GM23248 (cell line): ENCODE measurements around the gene VWF. TPM values are rescaled to one million over a fixed set of nuclear protein-coding genes. Genes with fewer than 3 reads are reported as not detected.

ENCODE experiments used
- DNase-seq: peaks from one replicate; pipeline ENCODE4 v3.0.0-alpha.2; 2015
- H2AFZ ChIP-seq: fragments of 200-600 bp; sonication (generic); 2 replicates; pipeline ENCODE4 v1.6.1; 2016; ENCODE audit warnings: antibody characterized with exemption
- H3F3A ChIP-seq: fragments of 200-600 bp; sonication (generic); 2 replicates; pipeline ENCODE4 v1.6.1; 2016; ENCODE audit warnings: mild to moderate bottlenecking, antibody characterized with exemption, mixed run types; ENCODE audit not compliant: insufficient read depth
- H3K27ac ChIP-seq: fragments of 200-600 bp; sonication (generic); 2 replicates; pipeline ENCODE4 v1.5.1; 2016; ENCODE audit warnings: mild to moderate bottlenecking
- H3K27me3 ChIP-seq: fragments of 200-600 bp; sonication (generic); replicated peaks from 2 replicates; pipeline ENCODE4 v1.6.1; 2016; ENCODE audit warnings: mild to moderate bottlenecking; ENCODE audit not compliant: insufficient read depth
- H3K36me3 ChIP-seq: fragments of 200-600 bp; sonication (generic); 2 replicates; pipeline ENCODE4 v1.6.1; 2016; ENCODE audit warnings: low read depth, mild to moderate bottlenecking
- H3K4me1 ChIP-seq: fragments of 200-600 bp; sonication (generic); 2 replicates; pipeline ENCODE4 v1.6.1; 2016; ENCODE audit warnings: mild to moderate bottlenecking; ENCODE audit not compliant: insufficient read depth
- H3K4me2 ChIP-seq: fragments of 200-600 bp; sonication (generic); one replicate; pipeline ENCODE4 v1.6.1; 2016; ENCODE audit warnings: mild to moderate bottlenecking; ENCODE audit not compliant: unreplicated experiment
- H3K4me3 ChIP-seq: fragments of 200-600 bp; sonication (generic); 2 replicates; pipeline ENCODE4 v1.5.1; 2016; ENCODE audit warnings: mild to moderate bottlenecking
- H3K79me2 ChIP-seq: fragments of 200-600 bp; sonication (generic); 2 replicates; pipeline ENCODE4 v1.6.1; 2016; ENCODE audit warnings: mild to moderate bottlenecking; ENCODE audit not compliant: insufficient read depth
- H3K9ac ChIP-seq: fragments of 200-600 bp; sonication (generic); 2 replicates; pipeline ENCODE4 v1.6.1; 2016; ENCODE audit warnings: mild to moderate bottlenecking
- H3K9me2 ChIP-seq: fragments of 200-600 bp; sonication (generic); 2 replicates; pipeline ENCODE4 v1.6.1; 2016; ENCODE audit warnings: mixed run types, mild to moderate bottlenecking, moderate library complexity; ENCODE audit not compliant: insufficient read depth
- H3K9me3 ChIP-seq: fragments of 200-600 bp; sonication (generic); one replicate; pipeline ENCODE4 v1.6.1; 2017; ENCODE audit warnings: low read depth
- H4K20me1 ChIP-seq: fragments of 200-600 bp; sonication (generic); 2 replicates; pipeline ENCODE4 v1.6.0; 2016; ENCODE audit not compliant: insufficient read depth
- EZH2 ChIP-seq: fragments of 200-600 bp; sonication (generic); IDR thresholded peaks from 2 replicates; pipeline ENCODE4 v1.6.1; 2018; ENCODE audit warnings: antibody characterized with exemption, mild to moderate bottlenecking; ENCODE audit not compliant: insufficient read depth, poor library complexity, severe bottlenecking
- EZH2phosphoT487 ChIP-seq: fragments of 200-600 bp; sonication (generic); IDR thresholded peaks from 2 replicates; pipeline ENCODE4 v1.6.1; 2018; ENCODE audit warnings: antibody characterized with exemption, moderate library complexity, mild to moderate bottlenecking, low read depth; ENCODE audit not compliant: insufficient read depth
- WGBS, 2 experiments: methylation state at CpG; one replicate each; pipeline ENCODE4 v1.1.6; 2015 to 2017; ENCODE audit warnings: low lambda C conversion rate in 2 of 2, low coverage in 1 of 2; ENCODE audit errors: missing lambda C conversion rate in 2 of 2; 5-methylcytosine and 5-hydroxymethylcytosine counted together
- in situ Hi-C: fragments of 300-500 bp; cut with MboI; formaldehyde crosslinking; loops from 2 replicates; pipeline ENCODE4 v1.15.0; 2020
- polyA plus RNA-seq: library from polyadenylated mRNA; unstranded; fragments of >200 nt; fragmentation: Nextera tagmentation; extraction: Ambion mirVana; gene quantifications from 2 replicates; pipeline ENCODE4 v1.2.1, GENCODE V29; 2016
- total RNA-seq: library from RNA; depleted of rRNA; stranded (reverse); fragments of >200 nt; shearing (Covaris generic); gene quantifications from 2 replicates; pipeline ENCODE4 v1.2.3, GENCODE V29; 2014

VWF gene
- total and polyA plus RNA-seq, 2 experiments from 2014 or later = 0.14 TPM; not detected in 1

DNA sequence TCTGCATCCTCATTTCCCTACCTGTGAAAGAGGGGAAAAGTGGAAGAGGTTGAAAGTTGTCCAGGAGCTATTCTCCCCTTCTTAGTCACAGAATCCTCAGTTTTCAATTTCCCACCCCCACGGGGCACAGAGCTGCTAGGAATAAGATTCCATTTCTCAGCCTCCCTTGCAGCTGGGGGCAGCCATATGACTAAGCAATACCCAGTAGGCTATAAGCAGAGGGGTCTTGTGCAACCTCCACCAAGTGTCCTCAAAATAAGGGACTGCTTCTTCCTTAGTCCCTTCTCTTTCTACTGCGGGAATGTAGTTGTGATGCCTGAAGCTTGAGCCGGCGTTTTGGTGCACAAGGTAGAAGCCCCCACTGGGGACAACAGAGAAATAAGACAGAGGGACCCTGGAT is 40.9 kb downstream of the VWF start:
- no peak overlapping the region for H3K9ac ChIP-seq
- no peaks in the 10 kb centered on the region for H3K9me2 ChIP-seq
- no peak overlapping the region for H3K4me3 ChIP-seq
- no peaks in the 10 kb centered on the region for H3K9me3 ChIP-seq
- in situ Hi-C loops = no loop called here
- H3F3A ChIP-seq = peaks cover 12% of the 10 kb centered on the region
- H3K36me3 ChIP-seq = no peaks in the 10 kb centered on the region
- no peak overlapping the region for H3K4me2 ChIP-seq
- 83 to 88% methylated on average over 4 of the region's 4 CpGs for WGBS, 2 experiments
- peaks cover 29% of the 10 kb centered on the region for H3K4me1 ChIP-seq
- no peak for TF ChIP-seq EZH2phosphoT487
- no peak for TF ChIP-seq EZH2
- no peak overlapping the region for H3K27ac ChIP-seq
- DNase-seq = no peak
- no peaks in the 10 kb centered on the region for H4K20me1 ChIP-seq
- H2AFZ ChIP-seq = no peak overlapping the region
- no peaks in the 10 kb centered on the region for H3K27me3 ChIP-seq
- no peaks in the 10 kb centered on the region for H3K79me2 ChIP-seq

DNA sequence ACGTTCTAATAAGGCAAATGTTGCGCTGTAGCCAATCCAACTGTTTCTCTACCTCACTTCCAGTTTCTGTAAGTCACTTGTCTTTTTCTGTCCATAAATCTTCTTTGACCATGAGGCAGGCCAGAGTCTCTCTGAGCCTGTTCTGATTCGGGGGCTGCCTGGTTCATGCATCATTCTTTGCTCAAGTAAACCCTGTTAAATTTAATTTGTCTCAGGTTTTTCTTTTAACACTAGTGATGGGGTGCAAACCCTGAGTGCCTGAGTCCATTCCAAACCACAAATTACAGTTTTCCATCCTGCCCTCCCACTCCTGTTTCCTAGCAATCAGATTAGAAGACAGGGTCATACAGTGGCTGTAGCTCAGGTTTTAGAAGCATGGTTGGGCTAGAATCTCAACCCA is 41.9 kb downstream of the VWF start:
- 91 to 92% methylated on average over 3 of the region's 3 CpGs for WGBS, 2 experiments
- no peaks in the 10 kb centered on the region for H4K20me1 ChIP-seq
- H3K9me3 ChIP-seq = no peaks in the 10 kb centered on the region
- no peak overlapping the region for H3K9ac ChIP-seq
- H3K4me3 ChIP-seq = no peak overlapping the region
- H3K27ac ChIP-seq = no peak overlapping the region
- H3K9me2 ChIP-seq = no peaks in the 10 kb centered on the region
- H3F3A ChIP-seq = peaks cover 12% of the 10 kb centered on the region; the same call in 1 of the 2 replicates
- no peaks in the 10 kb centered on the region for H3K79me2 ChIP-seq
- no peak overlapping the region for H2AFZ ChIP-seq
- DNase-seq = no peak
- no peaks in the 10 kb centered on the region for H3K27me3 ChIP-seq
- TF ChIP-seq EZH2 (no peak), EZH2phosphoT487 (no peak)
- in situ Hi-C loops = no loop called here
- H3K4me1 ChIP-seq = peaks cover 26% of the 10 kb centered on the region
- no peak overlapping the region for H3K4me2 ChIP-seq
- no peaks in the 10 kb centered on the region for H3K36me3 ChIP-seq

DNA sequence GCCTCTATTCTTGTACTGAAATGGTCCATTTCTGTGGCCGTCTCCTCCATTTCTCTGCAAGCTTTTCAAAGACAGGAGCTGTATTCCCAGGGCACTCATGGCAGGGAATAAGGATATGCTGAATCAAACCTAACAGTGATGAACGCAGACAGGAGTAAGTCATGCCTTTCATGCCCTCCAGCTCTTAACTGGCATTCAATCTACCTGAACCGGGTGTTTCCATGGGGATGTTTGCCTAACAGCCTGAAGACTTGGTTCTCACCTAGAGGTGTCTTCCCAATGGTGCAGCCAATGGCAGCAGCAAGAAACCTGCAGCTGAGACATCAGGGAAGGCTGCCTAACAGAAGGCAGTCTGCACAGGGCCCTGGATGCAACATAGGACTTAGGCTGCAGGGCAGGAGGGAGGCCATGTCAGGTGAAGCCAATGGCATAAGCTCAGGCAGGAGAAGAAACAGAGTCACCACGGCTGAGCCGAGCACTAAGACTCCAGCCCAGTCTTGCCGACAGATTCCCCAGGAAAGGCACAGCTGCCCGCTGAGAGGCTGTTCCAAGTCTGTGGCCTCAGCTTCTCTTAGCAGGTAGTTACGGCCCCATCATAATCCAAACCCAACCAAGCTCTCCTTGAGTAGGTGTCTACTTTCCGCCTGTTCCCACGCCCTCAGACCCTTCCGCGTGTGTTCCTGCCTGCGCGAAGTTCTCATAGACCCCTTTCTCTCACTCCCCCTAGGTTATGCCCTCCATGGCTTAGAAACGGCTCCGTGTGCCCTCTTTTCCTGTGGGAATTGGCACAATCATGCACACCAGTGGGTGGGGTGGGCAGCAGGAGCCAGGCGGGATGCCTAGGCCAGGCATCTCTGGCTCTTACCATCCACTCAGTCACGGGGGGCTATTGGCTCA is 44.1 kb downstream of the VWF start:
- Histone ChIP-seq H3K79me2 (no peaks in the 10 kb centered on the region), H3K4me1 (peaks cover 26% of the 10 kb centered on the region), H3K4me3 (no peak overlapping the region), H3K36me3 (no peaks in the 10 kb centered on the region), H3K27me3 (no peaks in the 10 kb centered on the region), H3K9me3 (no peaks in the 10 kb centered on the region), H3K9ac (no peak overlapping the region), H3K4me2 (no peak overlapping the region), H4K20me1 (no peaks in the 10 kb centered on the region), H3F3A (peaks cover 9% of the 10 kb centered on the region; the same call in 1 of the 2 replicates), H3K27ac (no peak overlapping the region), H2AFZ (no peak overlapping the region), H3K9me2 (no peaks in the 10 kb centered on the region)
- no peak for TF ChIP-seq EZH2phosphoT487
- TF ChIP-seq EZH2 = no peak
- WGBS, 2 experiments = 95 to 96% methylated on average over 17 to 18 of the region's 18 CpGs
- no peak for DNase-seq
- in situ Hi-C loops = no loop called here

DNA sequence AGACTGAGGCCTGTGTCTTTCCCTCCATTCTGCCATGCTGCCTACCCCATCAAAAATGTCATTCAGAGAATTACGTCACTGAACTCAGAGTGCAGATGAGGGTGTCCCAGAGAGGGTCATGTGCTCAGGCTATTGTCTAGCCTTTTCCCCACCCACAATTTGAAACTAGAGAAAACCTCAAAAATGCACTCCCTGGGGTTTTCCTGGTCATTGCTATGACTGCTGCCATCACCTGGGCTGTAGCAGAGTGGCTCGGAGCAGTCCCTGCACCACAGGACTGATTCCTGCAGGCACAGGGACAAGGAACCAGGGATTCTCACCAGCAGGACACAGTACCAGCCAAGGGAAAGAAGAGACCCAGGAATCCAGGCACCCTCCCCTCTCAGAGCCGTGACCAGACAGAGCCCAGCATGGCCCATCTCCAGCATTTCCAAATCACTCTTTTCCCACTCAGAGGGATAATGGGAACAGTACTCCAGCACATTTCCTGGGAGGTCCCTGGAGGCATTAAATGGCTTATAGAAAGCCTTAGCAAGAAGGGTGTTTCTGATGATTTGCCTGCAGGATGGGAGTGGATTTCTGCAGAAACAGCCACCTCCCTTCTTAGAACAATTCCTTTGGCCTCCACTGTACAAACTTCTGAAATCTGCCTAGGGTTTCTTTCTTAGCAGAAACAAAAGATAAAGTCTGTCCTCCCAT is 45.9 kb downstream of the VWF start:
- DNase-seq = no peak
- Histone ChIP-seq H3K9ac (no peak overlapping the region), H3K27me3 (no peaks in the 10 kb centered on the region), H3K4me1 (peaks cover 19% of the 10 kb centered on the region), H2AFZ (no peak overlapping the region), H3K27ac (no peak overlapping the region), H3K36me3 (no peaks in the 10 kb centered on the region), H3K9me3 (no peaks in the 10 kb centered on the region), H3K9me2 (no peaks in the 10 kb centered on the region), H3K79me2 (no peaks in the 10 kb centered on the region), H3F3A (0 out of 2 replicates have a peak, but pooled peaks cover 4% of the 10 kb centered on the region), H3K4me3 (no peak overlapping the region), H4K20me1 (no peaks in the 10 kb centered on the region), H3K4me2 (no peak overlapping the region)
- no peak for TF ChIP-seq EZH2
- no peak for TF ChIP-seq EZH2phosphoT487
- 66 to 71% methylated on average over 3 of the region's 3 CpGs for WGBS, 2 experiments
- in situ Hi-C loops = no loop called here
